Measurements from ENCODE around the gene SMAD4. TPM values are rescaled to one million over a fixed set of nuclear protein-coding genes. Genes with fewer than 3 reads are reported as not detected.

The SMAD4 gene
- total RNA-seq, 1 donor from 2014 or later = 54.6 TPM

Other genes starting within 250 kb of the SMAD4 start
- 12.0 TPM for gene MRO, start 210.2 kb upstream of the SMAD4 start, total RNA-seq
- gene ME2, start 151.1 kb upstream of the SMAD4 start, total RNA-seq = 13.2 TPM
- gene ELAC1, start 62.2 kb upstream of the SMAD4 start, total RNA-seq = 5.2 TPM
- 6.6 TPM for gene MEX3C, start 167.5 kb downstream of the SMAD4 start, total RNA-seq

All from left lobe of liver (tissue), 1 donor.